SK-N-SH (cell line): ENCODE measurements around the gene TTC9C. TPM values are rescaled to one million over a fixed set of nuclear protein-coding genes. Genes with fewer than 3 reads are reported as not detected.

Experiments
- CTCF ChIA-PET: fragments of 300-600, 350-600 bp; formaldehyde crosslinking; extraction: SDS; loops from one replicate; lab custom pipeline; 2021; lab: Yijun Ruan, JAX
- POLR2A ChIA-PET: fragments of 350-600 bp; sonication (Branson Sonifier 250); formaldehyde crosslinking; extraction: SDS; loops from one replicate; lab custom pipeline; 2020; ENCODE audit warnings: antibody characterized with exemption, inconsistent platforms; lab: Yijun Ruan, JAX
- DNase-seq: peaks from one replicate; pipeline ENCODE4 v3.0.0; 2012
- H2AFZ ChIP-seq: fragments of 200-600 bp; sonication (generic); 2 replicates; pipeline ENCODE4 v1.8.1; 2016; ENCODE audit warnings: antibody characterized with exemption, mild to moderate bottlenecking, low read depth
- H3F3A ChIP-seq: fragments of 200-600 bp; sonication (generic); replicated peaks from 2 replicates; pipeline ENCODE3; 2016; ENCODE audit warnings: antibody characterized with exemption, mild to moderate bottlenecking; ENCODE audit not compliant: insufficient read depth
- H3K27ac ChIP-seq, 2 experiments: fragments of 200-500 bp in 1 of 2; fragments of 200-600 bp in 1 of 2; sonication (Bioruptor generic) in 1 of 2; sonication (generic), shearing (Covaris generic) in 1 of 2; 2 replicates each; pipeline versions ENCODE4 v1.5.1 to v1.6.1; 2014 to 2016; ENCODE audit warnings: low read depth in 2 of 2, inconsistent platforms in 1 of 2, low read length in 1 of 2, mild to moderate bottlenecking in 1 of 2, mixed read lengths in 1 of 2
- H3K27me3 ChIP-seq: fragments of 200-600 bp; sonication (generic), shearing (Covaris generic); 2 replicates; pipeline ENCODE4 v1.6.1; 2016; ENCODE audit warnings: mixed run types; ENCODE audit not compliant: insufficient read depth
- H3K36me3 ChIP-seq, 2 experiments: fragments of 200-500 bp in 1 of 2; fragments of 200-600 bp in 1 of 2; sonication (Bioruptor generic) in 1 of 2; sonication (generic) in 1 of 2; replicated peaks in 1 of 2; 2 replicates each; pipeline versions ENCODE3 to v1.5.1; 2014 to 2016; ENCODE audit warnings: low read length in 1 of 2, mild to moderate bottlenecking in 1 of 2; ENCODE audit not compliant: insufficient read depth in 2 of 2, control insufficient read depth in 1 of 2
- H3K4me1 ChIP-seq, 2 experiments: fragments of 200-500 bp in 1 of 2; fragments of 200-600 bp in 1 of 2; sonication (Bioruptor generic) in 1 of 2; sonication (generic), shearing (Covaris generic) in 1 of 2; 2 replicates each; pipeline versions ENCODE4 v1.5.1 to v1.6.1; 2014 to 2016; ENCODE audit warnings: low read depth in 1 of 2, low read length in 1 of 2, mixed run types in 1 of 2; ENCODE audit not compliant: insufficient read depth in 2 of 2, control insufficient read depth in 1 of 2
- H3K4me2 ChIP-seq: fragments of 200-600 bp; sonication (generic), shearing (Covaris generic); 2 replicates; pipeline ENCODE4 v1.6.1; 2017; ENCODE audit warnings: mixed run types
- H3K4me3 ChIP-seq, 2 experiments: fragments of 200-500 bp in 1 of 2; fragments of 200-600 bp in 1 of 2; sonication (Bioruptor generic) in 1 of 2; sonication (generic), shearing (Covaris generic) in 1 of 2; 2 replicates each; pipeline versions ENCODE4 v1.5.1 to v1.8.1; 2014 to 2016; ENCODE audit warnings: low read depth in 2 of 2, inconsistent platforms in 1 of 2, low read length in 1 of 2, mild to moderate bottlenecking in 1 of 2, mixed read lengths in 1 of 2, moderate library complexity in 1 of 2
- H3K79me2 ChIP-seq: fragments of 200-600 bp; sonication (generic); 2 replicates; pipeline ENCODE4 v1.8.1; 2017; ENCODE audit warnings: mild to moderate bottlenecking; ENCODE audit not compliant: insufficient read depth
- H3K9ac ChIP-seq: fragments of 200-600 bp; sonication (generic); 2 replicates; pipeline ENCODE4 v1.6.1; 2017; ENCODE audit warnings: mixed run types
- H3K9me2 ChIP-seq: fragments of 200-600 bp; sonication (generic); 2 replicates; pipeline ENCODE4 v1.6.1; 2017; ENCODE audit warnings: mixed run types
- H3K9me3 ChIP-seq: fragments of 200-600 bp; sonication (generic); 2 replicates; pipeline ENCODE4 v1.6.1; 2017; ENCODE audit warnings: mixed run types, mild to moderate bottlenecking, moderate library complexity
- H4K20me1 ChIP-seq: fragments of 200-600 bp; sonication (generic); 2 replicates; pipeline ENCODE4 v1.6.1; 2017; ENCODE audit warnings: mild to moderate bottlenecking, mixed run types; ENCODE audit not compliant: insufficient read depth
- CHD2 ChIP-seq: fragments of 150-350 bp; IDR thresholded peaks from 2 replicates; pipeline ENCODE4 v1.6.1; 2018; ENCODE audit warnings: low read length; ENCODE audit not compliant: partially characterized antibody
- CTCF ChIP-seq: fragments of 200-600 bp; sonication (generic); IDR thresholded peaks from 2 replicates; pipeline ENCODE4 v1.6.1; 2017; ENCODE audit warnings: antibody characterized with exemption, mild to moderate bottlenecking, moderate library complexity
- ELF1 ChIP-seq: IDR thresholded peaks from 2 replicates; pipeline ENCODE4 v1.4.0; 2012
- EP300 ChIP-seq, 2 experiments: IDR thresholded peaks; 2 replicates each; pipeline versions ENCODE4 v1.4.0 to v1.6.1; 2012; ENCODE audit warnings: borderline replicate concordance in 1 of 2, low read depth in 1 of 2, low read length in 1 of 2
- EZH2phosphoT487 ChIP-seq: fragments of 200-600 bp; sonication (generic); IDR thresholded peaks from 2 replicates; pipeline ENCODE4 v1.6.1; 2017; ENCODE audit warnings: low read depth, mixed run types, mild to moderate bottlenecking, antibody characterized with exemption, moderate library complexity, borderline replicate concordance
- FOSL2 ChIP-seq: IDR thresholded peaks from 2 replicates; pipeline ENCODE4 v1.4.0; 2012; ENCODE audit warnings: low read depth, mild to moderate bottlenecking, moderate library complexity, borderline replicate concordance
- FOXJ3 ChIP-seq: sonication (generic); formaldehyde crosslinking; IDR thresholded peaks from 2 replicates; pipeline ENCODE4 v1.5.1; 2020; ENCODE audit warnings: mild to moderate bottlenecking, missing genetic modification reagents
- FOXM1 ChIP-seq: IDR thresholded peaks from 2 replicates; pipeline ENCODE4 v1.4.0; 2012; ENCODE audit warnings: low read depth, mild to moderate bottlenecking
- GABPA ChIP-seq: IDR thresholded peaks from 2 replicates; pipeline ENCODE4 v1.4.0; 2012; ENCODE audit warnings: low read depth, mild to moderate bottlenecking
- GATA2 ChIP-seq: sonication (generic); formaldehyde crosslinking; IDR thresholded peaks from 2 replicates; pipeline ENCODE4 v1.5.0; 2020; ENCODE audit warnings: mild to moderate bottlenecking, missing genetic modification reagents
- JUND ChIP-seq: IDR thresholded peaks from 2 replicates; pipeline ENCODE4 v1.4.0; 2012
- MEF2A ChIP-seq: IDR thresholded peaks from 2 replicates; pipeline ENCODE4 v1.4.0; 2012; ENCODE audit warnings: low read depth, borderline replicate concordance
- NFIC ChIP-seq: IDR thresholded peaks from 2 replicates; pipeline ENCODE4 v1.4.0; 2012; ENCODE audit warnings: borderline replicate concordance
- NRF1 ChIP-seq: IDR thresholded peaks from 2 replicates; pipeline ENCODE4 v1.6.1; 2012; ENCODE audit warnings: low read depth, mild to moderate bottlenecking, low read length
- POLR2AphosphoS5 ChIP-seq: IDR thresholded peaks from 2 replicates; pipeline ENCODE4 v1.6.1; 2012; ENCODE audit warnings: low read depth, low read length
- RAD21 ChIP-seq: IDR thresholded peaks from 2 replicates; pipeline ENCODE4 v1.6.1; 2012; ENCODE audit warnings: mild to moderate bottlenecking, low read length
- RCOR1 ChIP-seq: fragments of 150-350 bp; IDR thresholded peaks from 2 replicates; pipeline ENCODE4 v1.6.1; 2017; ENCODE audit warnings: antibody characterized with exemption, low read length
- RFX5 ChIP-seq: IDR thresholded peaks from 2 replicates; pipeline ENCODE4 v1.6.1; 2012; ENCODE audit warnings: mild to moderate bottlenecking, improper control_type of control experiment, low read length
- RXRA ChIP-seq: IDR thresholded peaks from 2 replicates; pipeline ENCODE4 v1.4.0; 2012; ENCODE audit warnings: low read depth, mild to moderate bottlenecking, borderline replicate concordance
- SIN3A ChIP-seq: IDR thresholded peaks from 2 replicates; pipeline ENCODE4 v1.6.1; 2012; ENCODE audit warnings: low read depth, mild to moderate bottlenecking, low read length, moderate library complexity, borderline replicate concordance
- TAF1 ChIP-seq: IDR thresholded peaks from 2 replicates; pipeline ENCODE4 v1.6.1; 2012; ENCODE audit warnings: low read depth, mild to moderate bottlenecking, low read length, moderate library complexity, borderline replicate concordance
- TCF12 ChIP-seq: IDR thresholded peaks from 2 replicates; pipeline ENCODE4 v1.4.0; 2012
- TEAD4 ChIP-seq: IDR thresholded peaks from 2 replicates; pipeline ENCODE4 v1.4.0; 2012; ENCODE audit warnings: mild to moderate bottlenecking, borderline replicate concordance; ENCODE audit not compliant: insufficient read depth
- USF2 ChIP-seq: fragments of 150-350 bp; IDR thresholded peaks from 2 replicates; pipeline ENCODE4 v1.6.1; 2017; ENCODE audit warnings: antibody characterized with exemption, low read length, low read depth, borderline replicate concordance
- WGBS: methylation state at CpG from one replicate; pipeline ENCODE4 v1.1.6; 2017; ENCODE audit warnings: low lambda C conversion rate; 5-methylcytosine and 5-hydroxymethylcytosine counted together
- polyA plus RNA-seq, 3 experiments: library from polyadenylated mRNA; depleted of rRNA; stranded (reverse); fragments of >200 nt; gene quantifications; 2 replicates each; pipeline ENCODE4 v1.2.3, GENCODE V29; 2012
- TF ChIP-seq, protein P1 (sequence below): IDR thresholded peaks from 2 replicates; pipeline ENCODE4; 2012
- TF ChIP-seq, protein P2 (sequence below): IDR thresholded peaks from 2 replicates; pipeline ENCODE4 v1.4.0; 2012; ENCODE audit warnings: low read depth
- TF ChIP-seq, protein P3 (sequence below): IDR thresholded peaks from 2 replicates; pipeline ENCODE4 v1.6.1; 2012; ENCODE audit warnings: mild to moderate bottlenecking, low read depth, low read length, moderate library complexity

Gene TTC9C
- polyA plus RNA-seq, 1 of the 3 experiments (the other 2 are of a cell fraction), result 31.3 TPM

GRCh38 chr11:62727165-62727871 is 968 bp upstream of the TTC9C start, which contains the start of gene HNRNPUL2:
Gene HNRNPUL2, minus strand, starts transcription at chr11:62727457. Its CDS starts 301 bp downstream, at chr11:62727156.
- CTCF ChIA-PET, result interaction anchor here (0.6 to 2.3 kb wide), 10 partner anchors 12 to 99 kb away, joined by 3 to 9 read pairs (median 4); partner anchors contain the start of genes BSCL2, POLR2G and TMEM179B
- peak within 1 kb of the TSS; percentile 93 for H3K4me2 ChIP-seq
- peaks cover 27 to 38% of the 10 kb centered on the region in 2 experiments for H3K36me3 ChIP-seq
- H3K9me2 ChIP-seq, result no peaks in the 10 kb centered on the region
- H3K4me3 ChIP-seq, result peak within 1 kb of the TSS; percentile 89 to 92
- H4K20me1 ChIP-seq, result peaks cover 36% of the 10 kb centered on the region
- WGBS, result 2% methylated on average over 25 of the region's 72 CpGs
- peaks cover 12 to 21% of the 10 kb centered on the region in 2 experiments; a peak in 3 of 4 replicates for H3K4me1 ChIP-seq
- H3K79me2 ChIP-seq, result peaks cover 84% of the 10 kb centered on the region
- peak within 1 kb of the TSS; percentile 99 for H3K27ac ChIP-seq
- peak within 1 kb of the TSS; percentile 88 for H3K9ac ChIP-seq
- no peaks in the 10 kb centered on the region for H3K27me3 ChIP-seq
- DNase-seq, result peak; percentile 95
- POLR2A ChIA-PET, result interaction anchor here (0.7 to 4.5 kb wide), 18 partner anchors 17 to 163 kb away, joined by 3 to 33 read pairs (median 7); partner anchors contain the start of genes B3GAT3, C11orf98, CSKMT and LBHD1
- H3K9me3 ChIP-seq, result no peaks in the 10 kb centered on the region
- peaks cover 26% of the 10 kb centered on the region for H3F3A ChIP-seq
- H2AFZ ChIP-seq, result peak within 1 kb of the TSS; percentile 99
- no peak; the same call in 1 of the 2 replicates for TF ChIP-seq RFX5
- TF ChIP-seq SIN3A, result peak; percentile 80; the same call in 1 of the 2 replicates
- no peak for TF ChIP-seq JUND
- TF ChIP-seq USF2, result no peak
- no peak for TF ChIP-seq EZH2phosphoT487
- TF ChIP-seq FOSL2, result no peak
- TF ChIP-seq CTCF, result no peak; the same call in 1 of the 2 replicates
- TF ChIP-seq, protein P1, sequence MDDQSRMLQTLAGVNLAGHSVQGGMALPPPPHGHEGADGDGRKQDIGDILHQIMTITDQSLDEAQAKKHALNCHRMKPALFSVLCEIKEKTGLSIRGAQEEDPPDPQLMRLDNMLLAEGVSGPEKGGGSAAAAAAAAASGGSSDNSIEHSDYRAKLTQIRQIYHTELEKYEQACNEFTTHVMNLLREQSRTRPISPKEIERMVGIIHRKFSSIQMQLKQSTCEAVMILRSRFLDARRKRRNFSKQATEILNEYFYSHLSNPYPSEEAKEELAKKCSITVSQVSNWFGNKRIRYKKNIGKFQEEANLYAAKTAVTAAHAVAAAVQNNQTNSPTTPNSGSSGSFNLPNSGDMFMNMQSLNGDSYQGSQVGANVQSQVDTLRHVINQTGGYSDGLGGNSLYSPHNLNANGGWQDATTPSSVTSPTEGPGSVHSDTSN, result peak; percentile 6
- no peak for TF ChIP-seq GATA2
- peak; percentile 72 for TF ChIP-seq GABPA
- TF ChIP-seq RXRA, result no peak
- TF ChIP-seq POLR2AphosphoS5, result peak; percentile 89
- no peak for TF ChIP-seq RCOR1
- peak; percentile 48 for TF ChIP-seq TAF1
- TF ChIP-seq FOXJ3 (CRISPR knock-in tag), result no peak
- TF ChIP-seq FOXM1, result no peak
- no peak for TF ChIP-seq TEAD4
- peak; percentile 93 for TF ChIP-seq NRF1
- no peak for TF ChIP-seq MEF2A
- TF ChIP-seq RAD21, result no peak
- TF ChIP-seq ELF1, result peak; percentile 85
- TF ChIP-seq TCF12, result no peak
- no peak for TF ChIP-seq NFIC
- TF ChIP-seq, protein P2, sequence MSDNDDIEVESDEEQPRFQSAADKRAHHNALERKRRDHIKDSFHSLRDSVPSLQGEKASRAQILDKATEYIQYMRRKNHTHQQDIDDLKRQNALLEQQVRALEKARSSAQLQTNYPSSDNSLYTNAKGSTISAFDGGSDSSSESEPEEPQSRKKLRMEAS, result peak; percentile 89
- TF ChIP-seq EP300 (IDR thresholded peaks at IDR 0.05; ENCODE audit: borderline replicate concordance in 1 of 2, low read depth in 1 of 2, low read length in 1 of 2), result no peak
- TF ChIP-seq, protein P3, sequence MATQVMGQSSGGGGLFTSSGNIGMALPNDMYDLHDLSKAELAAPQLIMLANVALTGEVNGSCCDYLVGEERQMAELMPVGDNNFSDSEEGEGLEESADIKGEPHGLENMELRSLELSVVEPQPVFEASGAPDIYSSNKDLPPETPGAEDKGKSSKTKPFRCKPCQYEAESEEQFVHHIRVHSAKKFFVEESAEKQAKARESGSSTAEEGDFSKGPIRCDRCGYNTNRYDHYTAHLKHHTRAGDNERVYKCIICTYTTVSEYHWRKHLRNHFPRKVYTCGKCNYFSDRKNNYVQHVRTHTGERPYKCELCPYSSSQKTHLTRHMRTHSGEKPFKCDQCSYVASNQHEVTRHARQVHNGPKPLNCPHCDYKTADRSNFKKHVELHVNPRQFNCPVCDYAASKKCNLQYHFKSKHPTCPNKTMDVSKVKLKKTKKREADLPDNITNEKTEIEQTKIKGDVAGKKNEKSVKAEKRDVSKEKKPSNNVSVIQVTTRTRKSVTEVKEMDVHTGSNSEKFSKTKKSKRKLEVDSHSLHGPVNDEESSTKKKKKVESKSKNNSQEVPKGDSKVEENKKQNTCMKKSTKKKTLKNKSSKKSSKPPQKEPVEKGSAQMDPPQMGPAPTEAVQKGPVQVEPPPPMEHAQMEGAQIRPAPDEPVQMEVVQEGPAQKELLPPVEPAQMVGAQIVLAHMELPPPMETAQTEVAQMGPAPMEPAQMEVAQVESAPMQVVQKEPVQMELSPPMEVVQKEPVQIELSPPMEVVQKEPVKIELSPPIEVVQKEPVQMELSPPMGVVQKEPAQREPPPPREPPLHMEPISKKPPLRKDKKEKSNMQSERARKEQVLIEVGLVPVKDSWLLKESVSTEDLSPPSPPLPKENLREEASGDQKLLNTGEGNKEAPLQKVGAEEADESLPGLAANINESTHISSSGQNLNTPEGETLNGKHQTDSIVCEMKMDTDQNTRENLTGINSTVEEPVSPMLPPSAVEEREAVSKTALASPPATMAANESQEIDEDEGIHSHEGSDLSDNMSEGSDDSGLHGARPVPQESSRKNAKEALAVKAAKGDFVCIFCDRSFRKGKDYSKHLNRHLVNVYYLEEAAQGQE, result no peak
- TF ChIP-seq CHD2, result peak; percentile 66
